ENCODE data around the gene ABCF2.
A peak's percentile ranks its signal among the peaks of the same experiment; 100 is the strongest.

Gene ABCF2

DNA sequence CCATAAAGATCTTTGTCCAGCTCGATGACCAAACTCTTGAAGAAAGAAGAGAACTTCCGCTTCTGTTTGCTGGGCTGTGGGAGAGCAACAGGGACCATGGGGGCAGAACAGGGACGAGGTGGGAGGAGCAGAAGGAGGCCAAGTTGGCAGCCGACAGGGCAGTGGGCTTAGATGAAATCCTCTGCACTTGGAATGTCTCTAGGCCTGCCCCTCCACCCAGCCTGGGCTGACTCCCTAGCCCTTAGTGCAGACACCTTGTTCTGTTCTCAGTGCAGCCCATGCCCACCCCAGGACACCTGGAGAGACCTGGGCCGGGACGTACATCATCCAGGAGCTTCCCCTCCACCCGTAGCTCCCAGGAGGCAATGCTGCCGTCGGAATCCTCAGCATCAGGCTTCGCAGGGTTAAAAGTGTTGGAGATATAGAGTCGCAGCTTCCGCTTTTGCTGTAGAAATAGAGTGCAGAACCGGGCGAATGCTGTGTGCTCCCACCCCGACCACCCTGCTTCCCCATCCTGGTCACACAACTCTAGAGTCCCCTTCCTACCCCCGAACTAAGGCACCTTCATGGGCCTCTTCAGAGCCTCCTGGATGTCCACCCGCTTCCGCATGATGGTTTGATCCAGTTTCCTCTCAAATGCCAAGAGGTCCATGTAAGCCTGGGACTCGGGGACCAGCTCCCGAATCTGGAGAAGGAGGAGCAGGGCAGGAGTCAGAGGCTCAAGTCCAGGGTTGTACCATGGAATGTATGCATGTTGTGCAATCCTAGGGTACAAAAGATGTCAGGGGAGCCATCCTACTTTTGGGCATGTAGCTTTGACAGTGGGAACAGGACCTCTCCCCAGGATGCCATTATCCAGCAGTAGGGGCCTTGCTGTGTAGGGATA, 15.4 kb upstream of the ABCF2 start:
- DNase-seq (ENCODE audit: low read depth, low spot score): no peak

DNA sequence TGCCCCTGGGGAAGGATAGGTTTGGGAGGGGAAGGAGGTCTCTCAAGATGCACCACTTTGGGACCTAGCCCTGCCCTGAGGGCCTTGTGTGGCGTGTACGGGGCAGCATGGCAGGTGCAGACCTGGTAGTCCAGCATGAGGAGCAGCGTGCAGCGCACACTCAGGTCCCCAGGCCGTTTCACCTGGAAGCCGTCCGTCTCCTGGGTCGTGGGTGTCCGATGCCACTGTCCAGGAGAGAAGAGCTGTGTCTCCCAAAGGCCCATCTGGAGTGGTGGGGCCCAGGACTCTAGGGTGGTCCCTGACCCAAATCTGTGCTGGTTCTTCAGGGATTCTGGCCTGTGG, 14.7 kb upstream of the ABCF2 start:
- DNase-seq (ENCODE audit: low read depth, low spot score): no peak

GRCh38 chr7:151240942-151241754, 14.1 kb upstream of the ABCF2 start:
- DNase-seq (ENCODE audit: low read depth, low spot score): no peak

- DNase-seq (ENCODE audit: low read depth, low spot score): no peak
Measured at GRCh38 chr7:151240536-151240935, 13.5 kb upstream of the ABCF2 start.

GRCh38 chr7:151239837-151240459, 12.9 kb upstream of the ABCF2 start:
- no peak for DNase-seq (ENCODE audit: low read depth, low spot score)

GRCh38 chr7:151238924-151239836, 12.2 kb upstream of the ABCF2 start:
- DNase-seq (ENCODE audit: low read depth, low spot score): no peak

- DNase-seq (ENCODE audit: low read depth, low spot score): no peak
Measured at GRCh38 chr7:151238190-151238810, 11.3 kb upstream of the ABCF2 start.

DNA sequence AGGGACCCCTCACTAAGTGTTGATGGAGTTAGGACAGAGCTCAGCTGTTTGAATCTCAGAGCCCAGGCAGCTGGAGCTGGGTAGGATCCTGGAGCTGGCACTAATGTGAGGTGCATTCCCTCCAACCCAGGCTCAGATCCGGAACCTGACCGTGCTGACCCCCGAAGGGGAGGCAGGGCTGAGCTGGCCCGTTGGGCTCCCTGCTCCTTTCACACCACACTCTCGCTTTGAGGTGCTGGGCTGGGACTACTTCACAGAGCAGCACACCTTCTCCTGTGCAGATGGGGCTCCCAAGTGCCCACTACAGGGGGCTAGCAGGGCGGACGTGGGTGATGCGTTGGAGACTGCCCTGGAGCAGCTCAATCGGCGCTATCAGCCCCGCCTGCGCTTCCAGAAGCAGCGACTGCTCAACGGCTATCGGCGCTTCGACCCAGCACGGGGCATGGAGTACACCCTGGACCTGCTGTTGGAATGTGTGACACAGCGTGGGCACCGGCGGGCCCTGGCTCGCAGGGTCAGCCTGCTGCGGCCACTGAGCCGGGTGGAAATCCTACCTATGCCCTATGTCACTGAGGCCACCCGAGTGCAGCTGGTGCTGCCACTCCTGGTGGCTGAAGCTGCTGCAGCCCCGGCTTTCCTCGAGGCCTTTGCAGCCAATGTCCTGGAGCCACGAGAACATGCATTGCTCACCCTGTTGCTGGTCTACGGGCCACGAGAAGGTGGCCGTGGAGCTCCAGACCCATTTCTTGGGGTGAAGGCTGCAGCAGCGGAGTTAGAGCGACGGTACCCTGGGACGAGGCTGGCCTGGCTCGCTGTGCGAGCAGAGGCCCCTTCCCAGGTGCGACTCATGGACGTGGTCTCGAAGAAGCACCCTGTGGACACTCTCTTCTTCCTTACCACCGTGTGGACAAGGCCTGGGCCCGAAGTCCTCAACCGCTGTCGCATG, 10.5 kb upstream of the ABCF2 start:
- no peak for DNase-seq (ENCODE audit: low read depth, low spot score)

DNA sequence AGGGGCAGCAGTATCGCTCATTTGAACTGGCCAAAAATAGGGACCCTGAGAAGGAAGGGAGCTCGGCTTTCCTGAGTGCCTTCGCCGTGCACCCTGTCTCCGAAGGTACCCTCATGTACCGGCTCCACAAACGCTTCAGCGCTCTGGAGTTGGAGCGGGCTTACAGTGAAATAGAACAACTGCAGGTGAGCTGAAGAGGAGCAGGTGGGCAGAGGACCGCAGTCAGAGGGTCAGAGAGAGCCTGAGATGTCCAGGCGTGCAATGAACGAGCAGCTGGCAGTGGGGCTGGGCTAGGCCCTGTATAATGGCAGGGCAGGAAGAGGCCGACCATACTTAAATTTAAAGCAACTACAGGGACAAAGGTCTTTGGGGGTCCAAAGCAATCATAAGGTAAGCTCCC, 9.4 kb upstream of the ABCF2 start:
- no peak for DNase-seq (ENCODE audit: low read depth, low spot score)

DNA sequence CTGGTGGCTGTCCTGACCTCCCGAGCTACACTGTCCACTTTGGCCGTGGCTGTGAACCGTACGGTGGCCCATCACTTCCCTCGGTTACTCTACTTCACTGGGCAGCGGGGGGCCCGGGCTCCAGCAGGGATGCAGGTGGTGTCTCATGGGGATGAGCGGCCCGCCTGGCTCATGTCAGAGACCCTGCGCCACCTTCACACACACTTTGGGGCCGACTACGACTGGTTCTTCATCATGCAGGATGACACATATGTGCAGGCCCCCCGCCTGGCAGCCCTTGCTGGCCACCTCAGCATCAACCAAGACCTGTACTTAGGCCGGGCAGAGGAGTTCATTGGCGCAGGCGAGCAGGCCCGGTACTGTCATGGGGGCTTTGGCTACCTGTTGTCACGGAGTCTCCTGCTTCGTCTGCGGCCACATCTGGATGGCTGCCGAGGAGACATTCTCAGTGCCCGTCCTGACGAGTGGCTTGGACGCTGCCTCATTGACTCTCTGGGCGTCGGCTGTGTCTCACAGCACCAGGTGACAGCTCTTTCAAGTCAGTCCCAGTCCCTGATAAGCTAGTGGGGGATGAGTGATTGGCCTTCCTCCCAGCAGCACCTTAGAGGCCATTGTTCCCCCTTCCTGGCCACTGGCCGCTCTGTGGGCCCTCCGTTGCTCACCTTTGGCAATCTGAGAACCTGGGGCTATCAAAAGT, 8.2 kb upstream of the ABCF2 start:
- DNase-seq (ENCODE audit: low read depth, low spot score): no peak

- DNase-seq (ENCODE audit: low read depth, low spot score): no peak
Measured at GRCh38 chr7:151233804-151234203, 6.8 kb upstream of the ABCF2 start.

- DNase-seq (ENCODE audit: low read depth, low spot score): peak; percentile 37
Measured at GRCh38 chr7:151232917-151233701, 6.1 kb upstream of the ABCF2 start.

GRCh38 chr7:151232091-151232916, 5.3 kb upstream of the ABCF2 start, which contains the start of gene CHPF2:
TSS of gene CHPF2 (plus strand) at chr7:151232483. CDS start at chr7:151234012, 1,529 bp downstream.
- peak; percentile 84 for DNase-seq (ENCODE audit: low read depth, low spot score)

DNA sequence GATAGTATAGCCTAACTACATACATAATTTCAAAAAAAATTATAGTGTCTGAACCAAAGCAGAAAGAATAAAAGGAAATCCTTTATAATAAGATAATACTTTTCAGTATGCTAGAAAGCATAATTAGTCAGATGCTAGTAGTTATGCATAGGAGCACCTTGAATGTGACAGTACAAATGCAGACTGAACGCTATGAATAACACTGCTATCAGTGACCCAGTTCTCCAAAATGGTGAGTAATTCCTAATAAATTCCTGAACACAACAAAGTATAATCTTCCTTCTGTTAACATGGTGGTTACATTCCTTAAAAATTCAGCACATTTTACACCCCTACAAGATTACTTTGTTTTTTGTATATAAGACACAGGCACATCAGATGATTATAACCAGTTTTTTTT, 4.1 kb upstream of the ABCF2 start:
- no peak for DNase-seq (ENCODE audit: low read depth, low spot score)

DNA sequence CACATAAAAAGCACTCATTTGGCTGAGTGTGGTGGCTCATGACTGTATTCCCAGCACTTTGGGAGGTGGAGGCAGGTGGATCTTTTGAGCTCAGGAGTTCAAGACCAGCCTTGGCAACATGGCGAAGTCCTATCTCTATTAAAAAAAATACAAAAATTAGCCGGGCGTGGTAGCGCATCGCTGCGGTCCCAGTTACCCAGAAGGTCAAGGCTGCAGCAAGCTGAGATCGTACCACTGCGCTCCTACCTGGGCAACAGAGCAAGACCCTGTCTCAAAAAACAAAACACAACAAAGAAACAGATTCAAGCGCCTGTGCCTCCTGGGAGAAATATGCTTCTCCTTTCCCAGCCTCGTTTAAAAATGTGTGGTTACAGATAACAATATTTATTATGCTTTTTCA, 2.2 kb upstream of the ABCF2 start:
- DNase-seq (ENCODE audit: low read depth, low spot score): no peak

GRCh38 chr7:151228024-151228866, 1.2 kb upstream of the ABCF2 start:
- DNase-seq (ENCODE audit: low read depth, low spot score): no peak

DNA sequence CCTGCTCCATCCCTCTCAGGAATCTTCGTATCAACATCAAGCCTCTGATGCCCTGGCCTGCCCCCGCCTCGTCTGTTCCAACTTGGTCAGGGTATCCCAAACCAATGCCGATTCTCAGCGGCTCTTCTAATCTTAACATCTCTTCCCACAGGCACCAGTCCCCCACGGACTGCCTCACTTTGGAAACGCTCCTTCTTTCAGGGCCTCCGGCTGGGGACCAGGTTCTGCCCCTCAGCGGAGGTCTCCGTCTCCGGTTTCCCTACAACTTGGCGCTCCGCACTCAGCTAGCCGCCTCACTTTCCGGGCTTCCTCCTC, 488 bp downstream of the ABCF2 start:
- DNase-seq (ENCODE audit: low read depth, low spot score): no peak
